ENCODE measurements around the gene MYH14. TPM values are rescaled to one million over a fixed set of nuclear protein-coding genes. Genes with fewer than 3 reads are reported as not detected.

The MYH14 gene
- polyA plus RNA-seq, 1 donor from 2014 or later: not detected

GRCh38 chr19:50321831-50322230, 118.4 kb downstream of the MYH14 start:
- H3K9ac ChIP-seq (ENCODE audit: low read length): no peak overlapping the region
- TF ChIP-seq REST (IDR thresholded peaks at IDR 0.05; ENCODE audit: borderline replicate concordance) (no peak), RAD21 (conservative IDR thresholded peaks at IDR 0.05) (no peak), CTCF (IDR thresholded peaks at IDR 0.05; ENCODE audit: poor library complexity, severe bottlenecking) (no peak), EZH2 (IDR thresholded peaks at IDR 0.05; ENCODE audit: borderline replicate concordance, insufficient read depth, low read length, poor library complexity, severe bottlenecking) (no peak), POLR2AphosphoS5 (IDR thresholded peaks at IDR 0.05) (no peak), SMC3 (conservative IDR thresholded peaks at IDR 0.05; ENCODE audit: poor library complexity) (no peak), TAF1 (IDR thresholded peaks at IDR 0.05; ENCODE audit: low read depth) (no peak), EP300 (conservative IDR thresholded peaks at IDR 0.05; ENCODE audit: poor library complexity, severe bottlenecking) (no peak), MXI1 (conservative IDR thresholded peaks at IDR 0.05; ENCODE audit: poor library complexity, severe bottlenecking) (no peak)
- no peak overlapping the region for H3K4me2 ChIP-seq (ENCODE audit: low read length)
- H3K36me3 ChIP-seq (ENCODE audit: insufficient read depth, low read length): no peaks in the 10 kb centered on the region
- H3K9me2 ChIP-seq (ENCODE audit: insufficient read depth, low read length): no peaks in the 10 kb centered on the region
- H3K9me3 ChIP-seq (ENCODE audit: low read length): no peaks in the 10 kb centered on the region
- H3K79me2 ChIP-seq (replicated peaks; ENCODE audit: insufficient read depth, low read length): no peaks in the 10 kb centered on the region
- peaks cover 6% of the 10 kb centered on the region for H3K27me3 ChIP-seq (ENCODE audit: insufficient read depth, low read depth, low read length)
- no peak overlapping the region for H3K27ac ChIP-seq (ENCODE audit: low read length)
- no peaks in the 10 kb centered on the region for H4K20me1 ChIP-seq (ENCODE audit: insufficient read depth)
- no peaks in the 10 kb centered on the region for H3F3A ChIP-seq (ENCODE audit: insufficient read depth, low read length, poor library complexity, severe bottlenecking)
- H3K4me3 ChIP-seq (ENCODE audit: low read length): no peak overlapping the region
- H2AFZ ChIP-seq (ENCODE audit: low read depth, low read length): no peak overlapping the region

- no peaks in the 10 kb centered on the region for H3K9me3 ChIP-seq (ENCODE audit: low read length)
- H2AFZ ChIP-seq (ENCODE audit: low read depth, low read length): no peak overlapping the region
- peaks cover 10% of the 10 kb centered on the region for H3K27me3 ChIP-seq (ENCODE audit: insufficient read depth, low read depth, low read length)
- no peak overlapping the region for H3K9ac ChIP-seq (ENCODE audit: low read length)
- no peaks in the 10 kb centered on the region for H3F3A ChIP-seq (ENCODE audit: insufficient read depth, low read length, poor library complexity, severe bottlenecking)
- H3K9me2 ChIP-seq (ENCODE audit: insufficient read depth, low read length): no peaks in the 10 kb centered on the region
- no peaks in the 10 kb centered on the region for H3K36me3 ChIP-seq (ENCODE audit: insufficient read depth, low read length)
- H3K4me3 ChIP-seq (ENCODE audit: low read length): no peak overlapping the region
- TF ChIP-seq EZH2 (IDR thresholded peaks at IDR 0.05; ENCODE audit: borderline replicate concordance, insufficient read depth, low read length, poor library complexity, severe bottlenecking): no peak
- TF ChIP-seq POLR2AphosphoS5 (IDR thresholded peaks at IDR 0.05): no peak
- no peak for TF ChIP-seq REST (IDR thresholded peaks at IDR 0.05; ENCODE audit: borderline replicate concordance)
- TF ChIP-seq RAD21 (conservative IDR thresholded peaks at IDR 0.05): no peak
- no peak for TF ChIP-seq EP300 (conservative IDR thresholded peaks at IDR 0.05; ENCODE audit: poor library complexity, severe bottlenecking)
- TF ChIP-seq TAF1 (IDR thresholded peaks at IDR 0.05; ENCODE audit: low read depth): no peak
- no peak for TF ChIP-seq MXI1 (conservative IDR thresholded peaks at IDR 0.05; ENCODE audit: poor library complexity, severe bottlenecking)
- TF ChIP-seq SMC3 (conservative IDR thresholded peaks at IDR 0.05; ENCODE audit: poor library complexity): no peak
- TF ChIP-seq CTCF (IDR thresholded peaks at IDR 0.05; ENCODE audit: poor library complexity, severe bottlenecking): no peak
- H3K4me2 ChIP-seq (ENCODE audit: low read length): no peak overlapping the region
- no peak overlapping the region for H3K27ac ChIP-seq (ENCODE audit: low read length)
- no peaks in the 10 kb centered on the region for H4K20me1 ChIP-seq (ENCODE audit: insufficient read depth)
- H3K79me2 ChIP-seq (replicated peaks; ENCODE audit: insufficient read depth, low read length): no peaks in the 10 kb centered on the region
These were observed 118.8 kb downstream of the MYH14 start for GRCh38 chr19:50322234-50322633.
